SU-DHL-6 (cell line): ENCODE data around the gene LDLRAD3.

Source experiments
- EZH2phosphoT487 ChIP-seq: fragments of 200-600 bp; sonication (generic), shearing (Covaris generic); conservative IDR thresholded peaks from 2 replicates; pipeline ENCODE4 v1.6.1; 2018; ENCODE audit warnings: mild to moderate bottlenecking, antibody characterized with exemption, low read length, moderate library complexity, mixed read lengths
- TF ChIP-seq, protein P1 (sequence below): fragments of 200-600 bp; sonication (generic); IDR thresholded peaks from one replicate; pipeline ENCODE4 v1.5.1; 2017; ENCODE audit warnings: antibody characterized with exemption, mild to moderate bottlenecking, low read length, moderate library complexity; ENCODE audit not compliant: insufficient read depth, poor library complexity, severe bottlenecking

DNA sequence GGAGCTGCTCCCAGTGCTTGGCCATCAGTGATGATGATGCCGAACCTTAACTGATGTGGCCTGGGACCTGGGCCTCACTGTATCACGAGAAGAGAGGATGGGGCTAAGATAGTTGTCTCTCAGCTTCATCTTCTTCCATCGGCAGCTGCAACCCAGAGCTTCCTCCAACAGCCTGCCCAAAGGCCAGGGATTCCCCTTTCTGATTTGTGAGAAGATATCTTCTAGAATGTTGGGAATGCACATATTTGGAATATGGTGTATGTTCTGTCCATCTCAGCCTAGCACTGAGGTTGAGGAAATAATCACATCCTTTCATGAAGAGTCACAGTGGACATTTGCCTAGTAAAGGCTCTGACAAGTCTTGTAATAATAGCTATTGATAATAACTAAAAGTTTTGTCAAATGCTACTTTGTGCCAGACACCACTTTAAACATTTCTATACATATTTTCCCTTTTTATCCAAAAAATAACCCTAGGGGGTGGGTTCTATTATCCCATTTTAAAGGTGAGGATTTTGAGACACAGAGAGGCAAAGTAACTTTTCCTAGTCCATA is 272.3 kb downstream of the LDLRAD3 start:
- TF ChIP-seq, protein P1, sequence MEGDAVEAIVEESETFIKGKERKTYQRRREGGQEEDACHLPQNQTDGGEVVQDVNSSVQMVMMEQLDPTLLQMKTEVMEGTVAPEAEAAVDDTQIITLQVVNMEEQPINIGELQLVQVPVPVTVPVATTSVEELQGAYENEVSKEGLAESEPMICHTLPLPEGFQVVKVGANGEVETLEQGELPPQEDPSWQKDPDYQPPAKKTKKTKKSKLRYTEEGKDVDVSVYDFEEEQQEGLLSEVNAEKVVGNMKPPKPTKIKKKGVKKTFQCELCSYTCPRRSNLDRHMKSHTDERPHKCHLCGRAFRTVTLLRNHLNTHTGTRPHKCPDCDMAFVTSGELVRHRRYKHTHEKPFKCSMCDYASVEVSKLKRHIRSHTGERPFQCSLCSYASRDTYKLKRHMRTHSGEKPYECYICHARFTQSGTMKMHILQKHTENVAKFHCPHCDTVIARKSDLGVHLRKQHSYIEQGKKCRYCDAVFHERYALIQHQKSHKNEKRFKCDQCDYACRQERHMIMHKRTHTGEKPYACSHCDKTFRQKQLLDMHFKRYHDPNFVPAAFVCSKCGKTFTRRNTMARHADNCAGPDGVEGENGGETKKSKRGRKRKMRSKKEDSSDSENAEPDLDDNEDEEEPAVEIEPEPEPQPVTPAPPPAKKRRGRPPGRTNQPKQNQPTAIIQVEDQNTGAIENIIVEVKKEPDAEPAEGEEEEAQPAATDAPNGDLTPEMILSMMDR, result no peak
- no peak for TF ChIP-seq EZH2phosphoT487
